ENCODE results near the gene VAT1. TPM values are rescaled to one million over a fixed set of nuclear protein-coding genes. Genes with fewer than 3 reads are reported as not detected.
"Not testable (repeated sequence)": the region's sequence is repeated elsewhere in the genome, so short reads cannot be mapped to it uniquely, and the experiment has no call there.

The VAT1 gene
- total and polyA plus RNA-seq, 4 experiments from 2014 or later = 52.6 to 67.5 (median 63.8) TPM

- Mint-ChIP-seq H3K9me3 (peaks cover 0 to 3% (median 0%) of the 10 kb centered on the region in 8 donors), H3K27me3 (no peaks in the 10 kb centered on the region), H3K36me3 (peaks cover 17 to 54% of the 10 kb centered on the region in 2 donors), H3K4me1 (peaks cover 17 to 32% (median 22%) of the 10 kb centered on the region in 4 donors), H3K4me3 (peak overlapping the region in 1 of 8 donors; percentile 20), H3K27ac (peak overlapping the region in 3 of 7 donors; percentile 17 to 55 (median 29))
- no peak overlapping the region for H3K4me3 ChIP-seq (ENCODE audit: low read length in 2 of 2)
- ChIA-PET POLR2A (ENCODE audit: partially characterized antibody) (interaction anchor here (0.6 kb wide), 1 partner anchor 408 kb away, joined by 4 read pairs; the partner anchor contains the start of gene PSMC3IP), CTCF (ENCODE audit: partially characterized antibody) (interaction anchor here (2.1 kb wide), 1 partner anchor 13 kb away, joined by 7 read pairs; the partner anchor contains the start of gene RPL27)
- intact Hi-C loops (cut with micrococcal nuclease) = no loop called here
- no peaks in the 10 kb centered on the region for H3K27me3 ChIP-seq (ENCODE audit: insufficient read depth, low read length)
- no peaks in the 10 kb centered on the region for H3K9me3 ChIP-seq (ENCODE audit: control insufficient read depth in 1 of 2, low read length in 2 of 2)
- peaks cover 17% of the 10 kb centered on the region for H3K4me1 ChIP-seq (ENCODE audit: insufficient read depth, low read length)
- no peak for DNase-seq
- peaks cover 36% of the 10 kb centered on the region for H3K36me3 ChIP-seq (ENCODE audit: insufficient read depth, low read length)
- H3K27ac ChIP-seq (ENCODE audit: low read depth, low read length) = no peak overlapping the region
These were observed 37.0 kb downstream of the VAT1 start for GRCh38 chr17:42985225-42985624.

DNA sequence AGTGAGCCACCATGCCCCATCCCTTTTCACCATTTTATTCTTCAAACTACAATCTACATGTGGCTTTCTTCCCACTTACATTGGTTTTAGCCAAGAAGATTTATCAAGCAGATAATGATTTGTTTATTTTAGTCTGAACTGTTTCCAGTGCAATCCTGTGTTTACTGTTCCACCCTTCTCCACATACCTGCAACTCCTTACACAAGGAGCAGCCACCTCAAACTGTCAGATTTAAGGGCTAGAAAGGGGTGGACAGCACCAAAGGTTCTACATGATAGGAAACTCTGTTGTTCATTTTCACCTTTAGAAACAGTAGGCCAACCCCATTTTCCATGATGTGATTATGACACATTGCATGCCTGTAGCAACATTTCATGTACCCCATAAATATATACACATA lies 39.9 kb downstream of the VAT1 start:
- Mint-ChIP-seq H3K4me3 (peak overlapping the region; percentile 10 to 100 (median 71)), H3K9me3 (peaks cover 0 to 5% (median 0%) of the 10 kb centered on the region in 8 donors), H3K27ac (peak overlapping the region in 5 of 7 donors; percentile 9 to 89 (median 62)), H3K4me1 (peaks cover 21 to 42% (median 30%) of the 10 kb centered on the region in 4 donors), H3K27me3 (no peaks in the 10 kb centered on the region), H3K36me3 (peaks cover 3 to 28% of the 10 kb centered on the region in 2 donors)
- no peaks in the 10 kb centered on the region for H3K9me3 ChIP-seq (ENCODE audit: control insufficient read depth in 1 of 2, low read length in 2 of 2)
- DNase-seq = no peak
- peak overlapping the region; percentile 12 for H3K27ac ChIP-seq (ENCODE audit: low read depth, low read length)
- no peaks in the 10 kb centered on the region for H3K27me3 ChIP-seq (ENCODE audit: insufficient read depth, low read length)
- intact Hi-C loops (cut with micrococcal nuclease) = no loop called here
- no peak overlapping the region for H3K4me3 ChIP-seq (ENCODE audit: low read length in 2 of 2)
- ChIA-PET CTCF (ENCODE audit: partially characterized antibody) (no interaction called here), POLR2A (ENCODE audit: partially characterized antibody) (interaction anchor here (3.8 kb wide), 1 partner anchor 16 kb away, joined by 41 read pairs; the partner anchor contains the start of gene RPL27)
- peaks cover 15% of the 10 kb centered on the region for H3K36me3 ChIP-seq (ENCODE audit: insufficient read depth, low read length)
- H3K4me1 ChIP-seq (ENCODE audit: insufficient read depth, low read length) = peaks cover 23% of the 10 kb centered on the region

- Histone ChIP-seq H3K4me3 (ENCODE audit: low read length in 2 of 2) (peak overlapping the region; percentile 69 to 75), H3K4me1 (ENCODE audit: insufficient read depth, low read length) (peaks cover 23% of the 10 kb centered on the region), H3K27ac (ENCODE audit: low read depth, low read length) (peak overlapping the region; percentile 77), H3K9me3 (ENCODE audit: control insufficient read depth in 1 of 2, low read length in 2 of 2) (no peaks in the 10 kb centered on the region), H3K27me3 (ENCODE audit: insufficient read depth, low read length) (no peaks in the 10 kb centered on the region), H3K36me3 (ENCODE audit: insufficient read depth, low read length) (peaks cover 5% of the 10 kb centered on the region)
- intact Hi-C loops (cut with micrococcal nuclease) = loop anchor here (1.0 to 2.0 kb wide), 3 partner anchors 16 to 144 kb away; partner anchors contain the start of genes AARSD1, BRCA1 and RPL27
- Mint-ChIP-seq H3K36me3 (peaks cover 3 to 21% of the 10 kb centered on the region in 2 donors), H3K4me1 (peaks cover 21 to 41% (median 30%) of the 10 kb centered on the region in 4 donors), H3K27ac (peak overlapping the region; percentile 87 to 99 (median 96)), H3K27me3 (no peaks in the 10 kb centered on the region), H3K9me3 (peaks cover 0 to 5% (median 0%) of the 10 kb centered on the region in 8 donors), H3K4me3 (peak overlapping the region; percentile 91 to 100 (median 95))
- DNase-seq = peak; percentile 59 to 70 (median 63)
- CTCF ChIA-PET (ENCODE audit: partially characterized antibody) = interaction anchor here (0.6 kb wide), 1 partner anchor 51 kb away, joined by 3 read pairs; no protein-coding TSS in a partner anchor
- POLR2A ChIA-PET (ENCODE audit: partially characterized antibody) = interaction anchor here (0.7 to 3.8 kb wide), 7 partner anchors 10 to 387 kb away, joined by 3 to 41 read pairs (median 3); partner anchors contain the start of genes RPL27 and VPS25
These were observed 41.3 kb downstream of the VAT1 start for GRCh38 chr17:42980766-42981397.

- POLR2A ChIA-PET (ENCODE audit: partially characterized antibody) = interaction anchor here (0.7 to 3.8 kb wide), 7 partner anchors 11 to 388 kb away, joined by 3 to 41 read pairs (median 3); partner anchors contain the start of genes RPL27 and VPS25
- peak within 1 kb of the TSS; percentile 77 for H3K27ac ChIP-seq (ENCODE audit: low read depth, low read length)
- H3K9me3 ChIP-seq (ENCODE audit: control insufficient read depth in 1 of 2, low read length in 2 of 2) = no peaks in the 10 kb centered on the region
- CTCF ChIA-PET (ENCODE audit: partially characterized antibody) = interaction anchor here (1.0 kb wide), 1 partner anchor 18 kb away, joined by 3 read pairs; the partner anchor contains the start of gene RPL27
- Mint-ChIP-seq H3K4me1 (peaks cover 21 to 37% (median 28%) of the 10 kb centered on the region in 4 donors), H3K27me3 (no peaks in the 10 kb centered on the region), H3K9me3 (peaks cover 0 to 5% (median 0%) of the 10 kb centered on the region in 8 donors), H3K27ac (peak within 1 kb of the TSS; percentile 89 to 99 (median 98)), H3K4me3 (peak within 1 kb of the TSS; percentile 94 to 100 (median 97)), H3K36me3 (peaks cover 3 to 16% of the 10 kb centered on the region in 2 donors)
- H3K36me3 ChIP-seq (ENCODE audit: insufficient read depth, low read length) = peaks cover 3% of the 10 kb centered on the region
- H3K4me3 ChIP-seq (ENCODE audit: low read length in 2 of 2) = peak within 1 kb of the TSS; percentile 69 to 75
- peak; percentile 86 to 92 (median 88) for DNase-seq
- intact Hi-C loops (cut with micrococcal nuclease) = loop anchor here (1.0 to 2.0 kb wide), 3 partner anchors 16 to 145 kb away; partner anchors contain the start of genes AARSD1, BRCA1 and RPL27
- no peaks in the 10 kb centered on the region for H3K27me3 ChIP-seq (ENCODE audit: insufficient read depth, low read length)
- H3K4me1 ChIP-seq (ENCODE audit: insufficient read depth, low read length) = peaks cover 23% of the 10 kb centered on the region
These were observed 41.9 kb downstream of the VAT1 start, which contains the start of gene RUNDC1 for GRCh38 chr17:42980274-42980765. Gene RUNDC1 (plus strand): TSS chr17:42980565. CDS start chr17:42980577, 12 bp downstream.

DNA sequence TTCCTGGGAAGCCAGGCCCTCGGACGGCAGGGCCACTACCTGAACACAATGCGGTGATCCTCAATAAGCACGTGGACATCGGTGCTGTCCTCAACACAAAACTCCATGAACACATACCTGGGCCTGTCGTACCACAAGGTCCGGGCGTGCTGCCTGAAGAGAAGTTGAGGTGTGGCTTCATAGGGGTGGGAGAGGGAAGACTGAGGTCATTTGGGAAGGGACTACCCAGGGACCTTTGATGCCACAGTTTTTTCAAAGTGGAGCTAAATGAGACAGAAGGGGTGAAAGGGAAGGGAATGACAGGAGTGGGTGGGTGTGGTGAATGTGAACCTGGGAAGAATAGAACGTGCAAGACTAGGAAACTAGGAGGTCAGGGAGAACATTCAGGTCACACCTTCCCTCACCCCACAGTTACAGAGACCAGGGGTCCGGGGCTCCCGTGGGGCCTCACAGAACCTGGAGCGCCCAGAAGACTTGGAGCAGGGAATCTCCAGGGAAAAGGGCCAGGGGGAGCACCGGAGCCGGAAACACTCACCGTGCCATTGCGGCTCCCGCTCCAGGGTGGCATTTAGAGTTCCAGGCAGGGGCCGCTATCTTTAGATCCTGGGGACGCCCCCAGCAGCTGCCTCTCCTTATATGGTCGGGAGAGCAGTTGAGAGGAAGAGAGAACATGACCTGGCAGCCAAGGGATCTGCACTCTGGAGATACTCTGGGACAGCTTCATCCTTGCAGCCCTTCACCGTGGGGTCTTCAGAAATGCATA lies 42.5 kb downstream of the VAT1 start, which contains the start of gene PTGES3L:
Gene PTGES3L (minus strand): TSS at position 570 of the 763 bp plus-strand sequence. CDS start 27 bp downstream, at position 543.
- Histone ChIP-seq H3K27me3 (ENCODE audit: insufficient read depth, low read length) (no peaks in the 10 kb centered on the region), H3K4me3 (ENCODE audit: low read length in 2 of 2) (peak within 1 kb of the TSS; percentile 69 to 75), H3K36me3 (ENCODE audit: insufficient read depth, low read length) (peaks cover 3% of the 10 kb centered on the region), H3K27ac (ENCODE audit: low read depth, low read length) (peak within 1 kb of the TSS; percentile 77), H3K4me1 (ENCODE audit: insufficient read depth, low read length) (peaks cover 23% of the 10 kb centered on the region), H3K9me3 (ENCODE audit: control insufficient read depth in 1 of 2, low read length in 2 of 2) (no peaks in the 10 kb centered on the region)
- peaks cover 0 to 3% (median 0%) of the 10 kb centered on the region in 8 donors for H3K9me3 Mint-ChIP-seq
- no peak for DNase-seq
- peaks cover 0 to 13% of the 10 kb centered on the region in 2 donors for H3K36me3 Mint-ChIP-seq
- CTCF ChIA-PET (ENCODE audit: partially characterized antibody) = interaction anchor here (1.0 kb wide), 1 partner anchor 18 kb away, joined by 3 read pairs; the partner anchor contains the start of gene RPL27
- peak within 1 kb of the TSS; percentile 94 to 100 (median 97) for H3K4me3 Mint-ChIP-seq
- intact Hi-C loops (cut with micrococcal nuclease) = loop anchor here (1.0 to 2.0 kb wide), 3 partner anchors 15 to 146 kb away; partner anchors contain the start of genes AARSD1, BRCA1 and RPL27
- POLR2A ChIA-PET (ENCODE audit: partially characterized antibody) = interaction anchor here (1.4 to 3.8 kb wide), 2 partner anchors 18 to 336 kb away, joined by 3 to 41 read pairs; partner anchors contain the start of gene RPL27
- H3K27ac Mint-ChIP-seq = peak within 1 kb of the TSS; percentile 89 to 99 (median 98)
- no peaks in the 10 kb centered on the region for H3K27me3 Mint-ChIP-seq
- H3K4me1 Mint-ChIP-seq = peaks cover 18 to 37% (median 25%) of the 10 kb centered on the region in 4 donors

GRCh38 chr17:42975701-42976100 lies 46.5 kb downstream of the VAT1 start:
- CTCF ChIA-PET (ENCODE audit: partially characterized antibody); H3K27me3 ChIP-seq (ENCODE audit: insufficient read depth, low read length): not testable (repeated sequence)

More at GRCh38 chr17:42975701-42976100, 46.5 kb downstream of the VAT1 start:
- H3K36me3 Mint-ChIP-seq; H3K36me3 ChIP-seq (ENCODE audit: insufficient read depth, low read length); H3K27me3 Mint-ChIP-seq; H3K4me3 Mint-ChIP-seq; H3K9me3 ChIP-seq (ENCODE audit: control insufficient read depth in 1 of 2, low read length in 2 of 2); POLR2A ChIA-PET (ENCODE audit: partially characterized antibody); DNase-seq; intact Hi-C loops (cut with micrococcal nuclease); H3K4me1 ChIP-seq (ENCODE audit: insufficient read depth, low read length); H3K4me3 ChIP-seq (ENCODE audit: low read length in 2 of 2); H3K9me3 Mint-ChIP-seq; H3K27ac ChIP-seq (ENCODE audit: low read depth, low read length): not testable (repeated sequence)
- Mint-ChIP-seq H3K4me1 (peaks cover 0 to 19% (median 11%) of the 10 kb centered on the region in 4 donors), H3K27ac (peak overlapping the region in 1 of 7 donors; percentile 65)
